ENCODE data around the gene TANGO6.
A peak's percentile ranks its signal among the peaks of the same experiment; 100 is the strongest.
"Not testable (repeated sequence)": the region's sequence is repeated elsewhere in the genome, so short reads cannot be mapped to it uniquely, and the experiment has no call there.

The TANGO6 gene

DNA sequence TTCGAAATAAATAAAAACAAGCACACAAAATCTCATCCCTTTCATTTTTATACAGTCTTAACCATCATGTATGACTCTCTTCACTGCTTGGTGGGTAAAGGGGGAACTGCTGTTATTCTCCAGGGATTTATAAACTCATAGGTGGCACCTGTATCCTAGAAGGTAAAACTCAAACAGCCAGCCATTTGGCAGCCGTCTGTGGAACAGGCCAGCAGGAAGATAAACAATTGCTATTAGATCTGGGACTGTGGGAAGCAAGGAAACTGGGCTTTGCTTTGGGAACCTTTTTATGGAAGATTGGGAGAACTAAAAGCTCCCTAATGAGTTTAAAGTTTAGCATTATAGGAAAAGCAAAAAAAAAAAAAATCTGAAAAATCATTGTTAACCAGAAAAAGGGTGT is 126.0 kb downstream of the TANGO6 start:
- DNase-seq (ENCODE audit: low spot score), result no peak

DNA sequence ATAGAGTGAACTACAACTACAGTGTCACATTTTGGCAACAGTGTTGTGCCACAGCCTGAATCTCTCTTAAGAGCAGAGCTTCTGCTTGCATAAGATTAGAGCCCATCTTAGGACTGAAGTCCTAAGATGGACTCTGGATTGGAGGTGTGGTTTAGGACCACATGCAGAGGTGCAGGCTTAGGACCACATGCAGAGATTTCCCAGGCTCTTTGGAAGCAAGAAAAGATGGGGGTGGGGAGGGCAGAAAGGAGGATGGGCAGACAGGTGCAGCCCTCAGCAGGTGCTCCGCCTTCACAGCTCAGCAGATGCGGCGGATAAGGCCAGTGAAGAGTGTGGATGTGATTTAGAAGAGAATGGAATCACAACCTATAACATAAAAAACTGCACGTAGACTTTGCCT is 128.7 kb downstream of the TANGO6 start:
- peak; percentile 50 for DNase-seq (ENCODE audit: low spot score)

DNA sequence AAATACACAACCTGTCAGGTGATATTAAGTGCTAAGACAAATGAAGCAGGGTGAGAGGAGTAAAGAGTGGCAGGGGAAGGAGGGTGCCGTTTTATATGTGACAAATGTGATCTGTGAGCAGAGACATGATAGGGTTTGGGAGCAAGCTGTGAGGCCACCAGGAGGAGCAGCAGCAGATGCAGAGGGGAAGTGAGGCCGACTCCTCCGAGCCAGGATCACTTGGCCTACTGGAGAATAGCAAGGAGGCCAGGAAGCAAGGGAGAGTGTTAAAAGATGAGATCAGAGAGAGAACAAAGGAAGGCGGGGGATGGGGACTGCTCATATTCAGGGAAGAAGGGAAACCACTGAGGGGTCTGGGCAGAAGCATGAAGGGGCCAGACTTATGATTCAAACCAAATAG is 129.4 kb downstream of the TANGO6 start:
- peak; percentile 56 for DNase-seq (ENCODE audit: low spot score)

DNA sequence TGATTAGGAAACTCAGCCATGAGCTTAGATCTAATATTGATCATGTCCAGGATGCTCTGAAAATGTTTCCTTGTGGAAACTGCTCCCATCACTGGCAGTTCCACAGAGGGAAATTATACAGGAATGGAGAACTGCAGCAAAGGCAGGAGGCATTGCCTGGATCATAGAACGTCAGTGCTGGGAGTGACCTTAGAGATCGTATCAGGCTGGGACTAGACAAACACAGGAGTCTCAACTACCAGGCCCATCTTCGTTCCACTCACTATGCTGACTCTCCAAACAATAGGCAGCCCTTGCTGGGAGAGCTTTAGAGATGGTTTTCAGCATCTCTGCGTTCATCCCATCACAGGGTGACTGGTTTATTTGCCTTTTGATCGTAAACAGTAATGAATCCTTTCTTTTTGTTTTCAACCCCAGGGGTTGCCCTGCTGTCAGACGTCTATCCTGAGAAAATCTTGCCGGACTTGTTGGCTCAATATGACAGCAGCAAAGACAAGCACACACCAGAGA is 130.3 kb downstream of the TANGO6 start:
- no peak for DNase-seq (ENCODE audit: low spot score)

DNA sequence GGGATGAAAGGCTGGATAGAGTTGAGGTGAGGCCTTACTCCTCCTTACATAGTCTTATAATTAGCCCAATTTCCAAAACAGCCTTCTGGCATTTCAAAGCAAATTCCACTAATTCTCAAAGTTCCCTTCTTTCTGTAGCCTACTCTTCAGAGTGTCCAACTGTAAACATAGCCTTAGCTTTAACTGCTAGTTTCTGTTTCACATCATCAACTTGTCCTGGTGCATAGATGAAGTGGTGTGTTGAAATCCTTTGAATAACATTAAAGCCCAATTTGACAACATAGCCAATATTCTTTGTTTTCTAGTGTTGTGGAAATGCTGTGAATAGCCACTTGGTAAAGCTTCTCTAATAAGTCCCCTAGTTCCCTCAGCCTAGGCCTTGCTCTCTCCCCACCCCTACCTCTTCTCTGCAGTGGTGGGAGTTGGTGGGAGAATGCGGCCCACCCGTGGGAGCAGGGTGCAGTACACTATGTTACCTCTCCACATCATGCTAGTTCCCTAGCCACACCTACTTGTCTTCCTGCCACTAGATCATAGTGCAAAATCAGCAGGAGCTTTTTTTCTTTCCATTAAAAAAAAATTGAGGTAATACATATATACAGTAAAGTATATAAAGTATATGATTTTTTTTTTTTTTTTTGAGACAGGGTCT is 135.1 kb downstream of the TANGO6 start:
- DNase-seq (ENCODE audit: low spot score), result no peak

DNA sequence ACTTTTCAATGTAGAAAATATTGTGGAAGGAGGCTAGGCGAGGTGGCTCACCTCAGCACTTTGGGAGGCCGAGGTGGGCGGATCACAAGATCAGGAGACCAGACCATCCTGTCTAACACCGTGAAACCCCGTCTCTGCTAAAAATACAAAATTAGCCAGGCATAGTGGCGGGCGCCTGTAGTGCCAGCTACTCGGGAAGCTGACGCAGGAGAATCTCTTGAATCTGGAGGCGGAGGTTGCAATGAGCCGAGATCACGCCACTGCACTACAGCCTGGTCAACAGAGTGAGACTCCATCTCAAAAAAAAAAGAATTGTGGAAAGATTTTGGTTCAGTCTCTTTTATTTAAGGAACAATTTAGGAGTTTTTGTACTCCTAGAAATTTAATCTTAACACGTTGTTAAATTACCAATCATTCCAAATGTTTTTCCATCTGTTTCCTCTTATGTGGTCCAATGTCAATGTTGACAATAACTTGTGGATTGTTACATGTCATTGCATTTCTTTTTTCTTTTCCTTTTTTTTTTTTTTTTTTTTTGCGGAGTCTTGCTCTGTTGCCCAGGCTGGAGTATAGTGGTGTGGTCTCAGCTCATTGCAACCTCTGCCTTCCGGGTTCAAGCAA is 137.5 kb downstream of the TANGO6 start:
- DNase-seq (ENCODE audit: low spot score), result no peak

DNA sequence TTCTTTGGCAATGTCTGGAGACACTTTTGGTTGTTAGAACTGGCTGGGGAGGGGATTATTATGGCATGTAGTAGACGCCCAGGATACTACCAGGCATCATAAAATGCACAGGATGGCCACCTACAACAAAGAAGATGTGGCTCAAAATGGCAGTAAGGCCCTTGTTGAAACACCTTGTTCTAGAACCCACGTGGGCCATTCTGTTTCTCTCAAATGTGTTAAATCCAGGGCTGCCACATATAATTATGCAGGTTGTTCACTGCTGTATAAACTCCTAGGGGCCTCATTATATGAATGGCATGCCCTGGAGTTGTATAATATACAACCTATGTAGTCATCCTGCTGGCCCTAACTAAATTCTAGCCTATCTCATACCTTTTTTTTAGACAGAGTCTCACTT is 138.6 kb downstream of the TANGO6 start:
- no peak for DNase-seq (ENCODE audit: low spot score)

DNA sequence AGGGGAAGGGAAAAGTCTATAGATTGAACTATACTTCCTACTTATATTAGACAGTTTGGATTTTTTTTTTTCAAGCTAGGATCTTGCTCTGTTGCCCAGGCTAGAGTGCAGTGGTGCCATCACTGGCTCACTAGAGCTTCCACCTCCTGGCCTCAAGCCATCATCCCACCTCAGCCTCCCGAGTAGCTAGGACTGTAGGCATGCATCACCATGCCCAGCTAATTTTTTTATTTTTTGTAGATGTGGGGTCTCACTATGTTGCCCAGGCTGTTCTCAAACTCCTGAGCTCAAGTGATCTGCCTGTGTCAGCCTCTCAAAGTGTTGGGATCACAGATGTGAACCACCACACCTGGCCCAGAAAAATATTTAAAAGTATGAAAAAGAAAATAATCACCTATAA is 141.1 kb downstream of the TANGO6 start:
- no peak for DNase-seq (ENCODE audit: low spot score)

DNA sequence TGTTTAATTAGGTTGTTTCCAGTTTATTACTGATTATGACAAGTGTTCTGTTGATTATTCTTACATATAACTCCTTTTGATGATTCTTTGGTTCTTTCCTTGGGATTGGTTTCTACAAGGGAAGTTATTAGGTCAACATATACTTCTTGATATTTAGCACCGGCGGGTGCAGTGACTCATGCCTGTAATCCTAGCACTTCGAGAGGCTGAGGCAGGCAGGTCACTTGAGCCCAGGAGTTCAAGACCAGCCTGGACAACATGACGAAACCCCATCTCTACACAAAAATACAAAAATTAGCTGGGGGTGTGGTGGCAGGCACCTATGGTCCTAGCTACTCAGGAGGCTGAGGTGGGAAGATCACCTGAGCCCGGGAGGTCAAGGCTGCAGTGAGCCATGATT is 141.9 kb downstream of the TANGO6 start:
- DNase-seq (ENCODE audit: low spot score), result no peak

DNA sequence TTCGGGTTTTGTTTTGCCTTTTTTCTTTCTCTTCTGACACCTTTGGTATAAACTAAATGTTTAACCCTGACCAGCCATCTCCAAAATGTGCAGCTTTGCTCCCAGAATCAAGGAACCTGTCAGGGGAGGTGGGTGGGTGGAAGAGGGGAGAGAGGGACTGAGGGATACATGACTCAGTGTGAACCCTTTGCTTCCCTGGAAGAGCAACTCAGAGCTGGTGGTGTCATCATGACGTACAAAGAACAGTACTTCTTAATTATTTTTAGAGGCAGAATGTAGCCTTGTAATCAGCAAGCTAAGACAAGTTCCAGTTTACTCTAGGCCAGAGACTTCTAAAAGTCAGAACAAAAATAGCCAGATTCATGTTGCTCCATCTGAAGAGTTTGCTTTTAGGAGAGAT is 142.5 kb downstream of the TANGO6 start:
- DNase-seq (ENCODE audit: low spot score), result no peak

DNA sequence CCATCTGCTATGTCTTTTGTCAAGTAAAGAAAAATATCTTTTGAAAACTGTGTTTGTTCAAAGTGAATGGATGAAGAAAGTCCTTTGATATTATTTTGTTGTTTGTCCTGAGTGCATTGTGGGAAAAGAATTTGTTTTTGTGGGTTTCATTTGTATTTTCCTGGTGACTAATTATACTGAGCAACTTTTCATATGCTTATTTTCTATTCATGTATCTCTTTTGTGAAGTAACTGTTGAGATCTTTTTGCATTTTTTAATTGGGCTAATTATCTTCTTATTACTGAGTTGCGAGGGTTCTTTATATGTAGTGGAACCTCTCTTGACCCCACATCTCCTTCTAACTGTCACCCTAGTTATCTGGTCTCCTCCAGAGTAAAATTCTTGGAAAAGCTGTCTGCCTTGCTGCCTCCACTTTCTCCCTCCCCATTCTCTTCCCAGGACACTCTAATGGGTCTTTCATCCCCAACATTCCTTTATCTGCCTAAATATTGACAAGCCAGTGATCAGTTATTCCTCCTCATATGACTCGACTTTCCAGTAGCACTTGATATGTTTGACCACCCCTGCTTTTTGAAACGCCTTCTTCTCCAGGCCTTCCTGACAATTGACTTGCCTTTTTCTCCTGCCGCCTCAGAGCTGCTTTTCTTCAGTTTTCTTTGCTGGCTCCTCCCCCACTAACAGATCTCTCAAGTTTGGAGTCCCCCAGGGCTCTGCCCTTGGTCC is 144.6 kb downstream of the TANGO6 start:
- DNase-seq (ENCODE audit: low spot score), result no peak

DNA sequence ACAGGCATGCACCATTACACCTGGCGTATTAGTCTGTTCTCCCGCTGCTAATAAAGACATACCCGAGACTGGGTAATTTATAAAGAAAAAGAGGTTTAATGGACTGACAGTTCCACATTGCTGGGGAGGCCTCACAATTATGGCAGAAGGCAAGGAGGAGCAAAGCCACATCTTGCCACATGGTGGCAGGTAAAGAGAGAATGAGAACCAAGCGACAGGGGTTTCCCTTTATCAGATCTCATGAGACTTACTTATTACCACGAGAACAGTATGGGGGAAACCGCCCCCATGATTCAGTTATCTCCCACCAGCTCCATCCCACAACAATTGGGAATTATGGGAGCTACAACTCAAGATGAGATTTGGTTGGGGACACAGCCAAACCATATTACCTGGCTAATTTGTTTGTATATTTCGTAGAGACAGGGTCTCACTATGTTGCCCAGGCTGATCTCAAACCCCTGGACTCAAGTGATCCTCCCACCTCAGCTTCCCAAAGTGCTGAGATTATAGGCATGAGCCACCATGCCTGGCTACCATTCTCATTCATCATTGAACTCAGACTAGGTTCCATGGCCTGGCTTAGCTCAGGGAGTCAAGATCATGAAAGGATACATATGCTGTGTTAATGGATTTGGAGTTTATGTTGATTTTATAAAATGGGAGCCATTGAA is 147.0 kb downstream of the TANGO6 start:
- DNase-seq (ENCODE audit: low spot score), result not testable (repeated sequence)

DNA sequence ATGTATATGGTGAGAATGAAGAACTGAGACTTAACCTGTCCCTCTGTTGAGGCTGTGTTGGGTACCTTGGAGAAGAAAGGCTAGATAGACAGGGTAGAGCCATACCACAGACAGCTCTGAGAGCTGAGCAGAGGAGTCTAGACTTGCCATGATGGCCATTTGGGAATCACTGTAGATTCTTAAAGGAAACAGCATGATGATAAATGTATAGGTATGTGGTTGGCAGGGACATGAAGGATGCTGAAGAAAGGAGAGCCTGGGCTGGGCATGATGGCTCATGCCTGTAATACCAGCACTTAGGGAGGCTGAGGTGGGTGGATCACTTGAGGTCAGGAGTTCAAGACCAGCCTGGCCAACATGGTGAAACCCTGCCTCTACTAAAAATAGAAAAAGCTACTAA is 147.7 kb downstream of the TANGO6 start:
- DNase-seq (ENCODE audit: low spot score), result no peak

DNA sequence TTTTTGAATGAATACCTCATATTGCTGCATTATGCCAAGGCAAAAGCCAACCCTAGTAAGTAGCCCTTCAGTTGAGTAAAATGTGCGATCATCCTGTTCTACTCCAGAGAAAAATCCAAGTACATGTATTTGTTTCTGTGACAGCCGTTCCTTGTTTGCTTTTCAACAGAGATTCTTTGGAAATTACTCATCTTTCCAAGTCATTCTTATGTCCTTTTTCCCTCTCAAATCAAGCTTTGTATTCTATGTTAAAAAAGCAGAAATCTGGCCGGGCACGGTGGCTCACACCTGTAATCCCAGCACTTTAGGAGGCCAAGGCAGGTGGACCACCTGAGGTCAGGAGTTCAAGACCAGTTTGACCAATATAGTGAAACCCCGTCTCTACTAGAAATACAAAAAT is 149.2 kb downstream of the TANGO6 start:
- no peak for DNase-seq (ENCODE audit: low spot score)

DNA sequence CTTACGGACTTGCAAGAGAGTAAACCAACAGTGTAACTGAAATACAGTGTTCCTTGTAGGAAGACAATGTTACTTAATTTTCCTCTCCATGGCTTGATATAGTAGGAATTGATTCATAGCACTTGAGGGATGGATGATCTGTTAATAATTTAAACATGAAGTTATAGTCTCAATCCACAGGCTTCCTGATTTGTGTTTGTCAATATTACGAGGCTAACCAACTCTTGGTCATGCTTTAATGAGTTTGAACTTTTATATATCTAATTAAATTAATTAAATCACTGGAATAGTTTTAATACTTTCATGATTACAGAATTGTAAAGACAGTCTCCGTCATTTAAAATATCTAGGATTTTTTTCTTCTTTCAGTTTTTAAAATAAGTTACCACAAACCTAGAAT is 150.1 kb downstream of the TANGO6 start:
- DNase-seq (ENCODE audit: low spot score), result no peak

DNA sequence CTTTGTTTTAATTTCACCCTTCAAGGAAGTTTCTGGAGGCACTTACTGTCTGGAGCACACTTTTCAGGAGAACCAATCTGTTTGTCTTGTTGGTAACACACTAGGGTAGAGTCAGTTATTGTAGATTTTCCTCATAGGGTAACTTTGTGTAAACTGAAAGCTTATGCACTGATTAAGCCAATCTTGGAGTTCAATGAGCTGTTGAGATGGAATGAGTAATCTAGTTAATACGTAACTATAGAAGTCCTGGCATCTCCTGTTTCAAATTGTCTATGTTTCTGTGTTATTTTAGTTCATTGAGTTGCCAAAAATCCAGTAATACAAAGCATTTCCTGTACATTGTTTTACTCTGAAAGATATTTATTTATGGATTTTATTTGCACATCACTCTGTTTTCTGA is 150.6 kb downstream of the TANGO6 start:
- DNase-seq (ENCODE audit: low spot score), result no peak

DNA sequence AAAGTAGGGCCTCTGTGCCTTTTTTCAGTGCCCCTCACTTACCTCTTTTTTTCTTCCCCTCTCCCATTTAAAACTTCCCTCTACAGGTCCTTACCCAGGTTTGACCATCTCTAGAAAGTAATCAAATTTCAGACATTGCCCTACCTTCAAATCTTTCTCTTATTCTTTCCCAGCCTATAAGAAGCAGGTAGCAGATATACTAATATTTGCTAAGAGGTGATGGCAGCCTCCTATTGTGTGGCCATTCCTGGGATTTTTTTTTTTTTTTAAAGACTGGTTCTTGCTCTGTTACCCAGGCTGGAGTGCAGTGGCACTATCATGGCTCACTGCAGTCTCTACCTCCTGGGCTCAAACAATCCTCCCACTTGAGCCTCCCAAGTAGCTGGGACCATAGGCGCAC is 151.0 kb downstream of the TANGO6 start:
- no peak for DNase-seq (ENCODE audit: low spot score)

DNA sequence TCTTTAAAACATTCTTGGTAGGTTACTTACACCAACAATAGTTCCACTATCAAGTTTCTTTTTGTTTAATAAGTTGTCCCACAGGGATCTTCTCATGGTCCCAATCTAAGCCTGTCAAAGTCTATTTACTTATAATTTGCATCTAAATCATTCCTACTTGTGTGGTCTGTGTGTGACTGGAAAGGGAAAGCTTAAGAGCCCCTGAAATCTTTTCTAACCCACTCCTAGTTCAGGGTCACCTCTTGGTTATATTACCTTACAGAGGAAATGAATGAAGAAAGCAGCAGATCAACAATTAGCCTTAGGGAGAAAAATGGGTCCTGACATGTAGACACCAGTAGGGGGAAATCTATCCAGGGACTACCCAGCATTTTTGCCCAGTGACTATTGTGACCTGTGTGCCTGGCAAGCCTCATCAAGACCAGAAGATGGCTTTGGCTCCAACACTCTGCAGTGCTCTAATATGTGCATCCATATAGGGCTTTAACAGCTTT is 151.7 kb downstream of the TANGO6 start:
- DNase-seq (ENCODE audit: low spot score), result no peak

DNA sequence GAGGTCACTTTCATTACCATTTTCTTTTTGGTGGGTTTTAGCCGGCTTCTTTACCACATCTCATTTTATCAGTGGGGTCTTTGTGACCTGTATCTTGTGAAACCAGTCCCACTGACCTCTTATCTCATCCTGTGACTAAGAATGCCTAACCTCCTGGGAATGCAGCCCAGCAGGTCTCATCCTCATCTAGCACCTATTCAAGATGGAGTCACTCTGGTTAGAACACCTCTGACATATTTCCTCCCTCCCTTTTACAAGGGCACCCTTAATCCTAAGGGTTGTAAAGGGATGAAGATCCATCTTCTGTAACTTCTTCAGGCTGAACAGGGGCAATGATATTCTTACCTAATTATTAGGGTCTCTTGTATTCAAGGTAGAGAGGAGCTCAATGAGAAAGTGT is 154.2 kb downstream of the TANGO6 start:
- no peak for DNase-seq (ENCODE audit: low spot score)

DNA sequence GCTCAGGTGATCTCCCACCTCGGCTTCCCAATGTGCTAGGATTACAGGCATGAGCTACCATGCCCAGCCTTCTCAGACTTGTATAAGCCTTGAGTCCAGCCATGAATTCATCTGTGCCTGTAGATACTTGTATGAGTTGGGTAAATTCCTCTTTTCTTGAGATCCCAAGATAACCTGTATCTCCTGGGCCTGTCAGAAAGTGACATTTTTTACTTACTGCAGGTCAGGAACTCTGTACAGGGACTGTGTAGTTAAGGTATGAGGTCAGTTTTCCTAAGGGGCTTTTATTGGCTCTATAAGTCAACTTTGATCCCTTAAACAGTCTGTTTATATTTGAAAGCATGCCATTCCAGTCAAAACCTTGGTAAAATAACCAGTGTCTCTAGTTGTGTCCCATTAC is 155.8 kb downstream of the TANGO6 start:
- DNase-seq (ENCODE audit: low spot score), result no peak

DNA sequence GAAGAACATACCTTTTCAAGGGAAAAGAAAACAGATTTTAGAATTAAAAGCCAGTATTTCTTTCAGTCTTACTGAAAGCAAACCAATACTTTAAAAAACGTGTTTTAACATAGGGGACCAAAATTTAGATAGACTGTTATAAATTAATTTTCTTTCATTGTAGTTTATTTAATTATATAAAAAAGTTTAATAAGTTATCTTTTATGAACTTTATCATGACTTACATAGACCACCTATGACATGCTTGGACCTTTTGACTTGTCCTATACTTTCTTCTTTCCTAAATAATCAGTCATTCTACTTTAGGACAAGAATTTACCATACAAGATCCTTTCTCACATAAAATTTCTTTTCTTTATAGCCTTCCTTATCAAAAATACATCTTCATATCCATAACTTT is 160.2 kb downstream of the TANGO6 start:
- no peak for DNase-seq (ENCODE audit: low spot score)

DNA sequence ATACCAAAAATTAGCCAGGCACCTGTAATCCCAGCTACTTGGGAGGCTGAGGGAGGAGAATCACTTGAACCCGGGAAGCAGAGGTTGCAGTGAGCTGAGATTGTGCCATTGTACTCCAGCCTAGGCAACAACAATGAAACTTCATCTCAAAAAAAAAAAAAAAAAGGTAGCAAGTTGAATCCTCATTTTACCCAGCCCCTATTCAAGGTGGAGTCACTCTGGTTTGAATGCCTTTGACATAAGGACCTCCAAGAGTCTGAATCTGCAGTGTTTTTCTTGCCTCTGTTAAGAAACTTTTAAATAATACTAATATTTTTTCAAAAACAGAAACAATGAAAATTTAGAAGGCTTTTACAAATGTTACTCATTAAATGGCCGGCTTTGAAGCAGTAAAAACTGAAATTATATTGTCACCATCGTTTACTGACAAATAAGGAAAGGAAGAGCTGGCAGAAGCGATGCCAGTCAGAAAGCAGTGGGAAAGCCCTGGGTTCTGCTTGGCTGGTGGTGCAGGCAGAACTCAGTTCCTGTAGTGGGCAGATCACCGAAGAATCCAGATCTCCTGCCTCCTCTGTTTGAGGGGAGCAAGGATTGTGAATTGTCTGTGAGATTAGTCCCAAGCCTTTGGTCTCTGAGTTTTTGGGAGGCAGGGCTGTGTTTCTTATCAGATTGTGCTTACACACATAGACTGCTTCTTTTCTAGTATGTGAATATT is 162.5 kb downstream of the TANGO6 start:
- no peak for DNase-seq (ENCODE audit: low spot score)
